DOHH2 (cell line): Measurements from ENCODE around the gene PALB2.

Experiments
- CTCF ChIP-seq: fragments of 200-600 bp; sonication (generic); IDR thresholded peaks from one replicate; pipeline ENCODE4 v1.5.1; 2014; ENCODE audit warnings: antibody characterized with exemption, mild to moderate bottlenecking, low read depth, low read length; ENCODE audit not compliant: poor library complexity, severe bottlenecking
- EZH2phosphoT487 ChIP-seq: fragments of 200-600 bp; sonication (generic); IDR thresholded peaks from 2 replicates; pipeline ENCODE4 v1.6.1; 2017; ENCODE audit warnings: borderline replicate concordance, mild to moderate bottlenecking, antibody characterized with exemption, low read length, moderate library complexity, mixed read lengths

GRCh38 chr16:23624092-23624491, 17.0 kb downstream of the PALB2 start:
- no peak for TF ChIP-seq CTCF
- no peak for TF ChIP-seq EZH2phosphoT487
